Left renal pelvis (tissue), 4 donors: Measurements from ENCODE around the gene STAP2. TPM values are rescaled to one million over a fixed set of nuclear protein-coding genes. Genes with fewer than 3 reads are reported as not detected.
"Not testable (repeated sequence)": the region's sequence is repeated elsewhere in the genome, so short reads cannot be mapped to it uniquely, and the experiment has no call there.

Experiments
- DNase-seq, 4 donors: peaks; one replicate each; pipeline ENCODE4 v3.0.0-alpha.2; 2013; ENCODE audit warnings: low read depth in 4 of 4, low spot score in 3 of 4
- polyA plus RNA-seq, 4 donors: library from polyadenylated mRNA; unstranded; fragments of 120-200 nt; gene quantifications; one replicate each; pipeline ENCODE4 v1.2.1, GENCODE V29; 2013; ENCODE audit not compliant: insufficient read length in 4 of 4

STAP2 gene
- polyA plus RNA-seq, 4 donors = 12.5 to 40.1 (median 18.0) TPM

- no peak for DNase-seq
These were observed 34.6 kb downstream of the STAP2 start for GRCh38 chr19:4303819-4304537.

- DNase-seq = no peak
These were observed 36.4 kb downstream of the STAP2 start, which contains the start of gene TMIGD2 for GRCh38 chr19:4302243-4302640. TMIGD2 (minus strand) TSS chr19:4302389; CDS start chr19:4302385, 4 bp downstream.

GRCh38 chr19:4301590-4302242 lies 36.9 kb downstream of the STAP2 start:
- DNase-seq = no peak

GRCh38 chr19:4300589-4300988 lies 38.0 kb downstream of the STAP2 start:
- DNase-seq = no peak

- no peak for DNase-seq
These were observed 39.6 kb downstream of the STAP2 start for GRCh38 chr19:4298810-4299550.

GRCh38 chr19:4297901-4298809 lies 40.5 kb downstream of the STAP2 start:
- no peak for DNase-seq

- no peak for DNase-seq
These were observed 42.5 kb downstream of the STAP2 start for GRCh38 chr19:4295972-4296771.

GRCh38 chr19:4294389-4294788 lies 44.2 kb downstream of the STAP2 start:
- no peak for DNase-seq

GRCh38 chr19:4292515-4292914 lies 46.1 kb downstream of the STAP2 start:
- DNase-seq = no peak

- DNase-seq = no peak
These were observed 47.4 kb downstream of the STAP2 start for GRCh38 chr19:4291184-4291732.

GRCh38 chr19:4288091-4288777 lies 50.4 kb downstream of the STAP2 start:
- no peak for DNase-seq

- DNase-seq = not testable (repeated sequence)
These were observed 52.5 kb downstream of the STAP2 start for GRCh38 chr19:4286141-4286540.

- DNase-seq = no peak
These were observed 53.7 kb downstream of the STAP2 start for GRCh38 chr19:4284974-4285373.

- no peak for DNase-seq
These were observed 54.3 kb downstream of the STAP2 start for GRCh38 chr19:4284176-4284958.

- DNase-seq = no peak
These were observed 58.9 kb downstream of the STAP2 start for GRCh38 chr19:4279530-4280422.

- no peak for DNase-seq
These were observed 59.4 kb downstream of the STAP2 start for GRCh38 chr19:4279267-4279529.
